Uterus (tissue), 2 donors: ENCODE results near the gene RBM4B.

Experiments
- CTCF ChIP-seq, 4 experiments: fragments of 200-600 bp in 2 of 4; fragments of 450-650 bp in 2 of 4; sonication (generic) in 2 of 4; IDR thresholded peaks; one replicate each; pipeline ENCODE4 v1.5.1; 2016 to 2019; ENCODE audit warnings: antibody characterized with exemption in 4 of 4, mild to moderate bottlenecking in 2 of 4, moderate library complexity in 1 of 4
- POLR2A ChIP-seq, 2 donors: fragments of 450-650 bp; IDR thresholded peaks; one replicate each; pipeline ENCODE4 v1.6.1; 2016; ENCODE audit warnings: antibody characterized with exemption in 2 of 2, mild to moderate bottlenecking in 1 of 2, moderate library complexity in 1 of 2

GRCh38 chr11:66676931-66677598, 622 bp downstream of the RBM4B start:
- TF ChIP-seq CTCF (IDR thresholded peaks at IDR 0.05) (no peak), POLR2A (IDR thresholded peaks at IDR 0.05) (no peak)
